OCI-LY3 (cell line): ENCODE data around the gene CREBL2.
"Not testable (repeated sequence)": the region's sequence is repeated elsewhere in the genome, so short reads cannot be mapped to it uniquely, and the experiment has no call there.

Experiments
- H2AFZ ChIP-seq: fragments of 200-600, 300-600 bp; shearing (Covaris generic); 2 replicates; pipeline ENCODE4 v1.6.0; 2014; ENCODE audit warnings: antibody characterized with exemption, low read depth, low read length
- H3K27ac ChIP-seq: fragments of 200-600, 300-600 bp; sonication (generic); 2 replicates; pipeline ENCODE4 v1.5.1; 2014; ENCODE audit warnings: mild to moderate bottlenecking, low read length, moderate library complexity, mixed read lengths
- H3K27me3 ChIP-seq: fragments of 200-600, 300-600 bp; sonication (generic); 2 replicates; pipeline ENCODE4 v1.6.1; 2014; ENCODE audit warnings: low read depth, low read length, mixed read lengths
- H3K36me3 ChIP-seq: fragments of 200-600, 300-600 bp; sonication (generic); replicated peaks from 2 replicates; pipeline ENCODE3; 2014; ENCODE audit warnings: low read depth, low read length, mixed read lengths
- H3K4me1 ChIP-seq: fragments of 300-600, 200-600 bp; sonication (generic); 2 replicates; pipeline ENCODE4 v1.6.1; 2014; ENCODE audit warnings: low read length, mixed read lengths
- H3K4me2 ChIP-seq: fragments of 200-600, 300-600 bp; sonication (generic); 2 replicates; pipeline ENCODE4 v1.6.1; 2014; ENCODE audit warnings: low read length, mixed read lengths
- H3K4me3 ChIP-seq: fragments of 300-600, 200-600 bp; sonication (generic); 2 replicates; pipeline ENCODE4 v1.5.1; 2014; ENCODE audit warnings: antibody characterized with exemption, mild to moderate bottlenecking, low read length, moderate library complexity
- H3K79me2 ChIP-seq: fragments of 300-600, 200-600 bp; shearing (Covaris generic); 2 replicates; pipeline ENCODE4 v1.6.1; 2014; ENCODE audit warnings: mild to moderate bottlenecking, low read length, mixed read lengths
- H3K9ac ChIP-seq: fragments of 300-600, 200-600 bp; shearing (Covaris generic); 2 replicates; pipeline ENCODE4 v1.6.0; 2014; ENCODE audit warnings: mild to moderate bottlenecking, low read length, moderate library complexity
- H3K9me3 ChIP-seq: fragments of 200-600, 300-600 bp; shearing (Covaris generic); 2 replicates; pipeline ENCODE4 v1.6.1; 2014; ENCODE audit warnings: low read length, mixed read lengths; ENCODE audit not compliant: insufficient read depth
- H4K20me1 ChIP-seq: fragments of 200-600, 300-600 bp; sonication (generic); 2 replicates; pipeline ENCODE4 v1.6.1; 2016; ENCODE audit warnings: low read length, mixed read lengths; ENCODE audit not compliant: insufficient read depth
- CTCF ChIP-seq: fragments of 200-600, 300-600 bp; sonication (generic); IDR thresholded peaks from 2 replicates; pipeline ENCODE4 v1.5.1; 2014; ENCODE audit warnings: antibody characterized with exemption, low read length, low read depth
- EZH2phosphoT487 ChIP-seq: fragments of 200-600 bp; shearing (Covaris generic); IDR thresholded peaks from 2 replicates; pipeline ENCODE4 v1.6.1; 2018; ENCODE audit warnings: antibody characterized with exemption, mixed run types, low read depth

Gene CREBL2

GRCh38 chr12:12641650-12642049 is 30.0 kb downstream of the CREBL2 start:
- no peak overlapping the region for H3K27ac ChIP-seq
- no peak overlapping the region for H3K4me2 ChIP-seq
- no peaks in the 10 kb centered on the region for H3K9me3 ChIP-seq
- peaks cover 32% of the 10 kb centered on the region for H3K4me1 ChIP-seq
- no peak overlapping the region for H3K4me3 ChIP-seq
- H3K27me3 ChIP-seq = no peaks in the 10 kb centered on the region
- no peak overlapping the region for H2AFZ ChIP-seq
- H3K9ac ChIP-seq = no peak overlapping the region
- TF ChIP-seq CTCF (no peak), EZH2phosphoT487 (no peak)
- H3K79me2 ChIP-seq = no peaks in the 10 kb centered on the region
- peaks cover 8% of the 10 kb centered on the region for H3K36me3 ChIP-seq
- H4K20me1 ChIP-seq = peaks cover 3% of the 10 kb centered on the region; the same call in 1 of the 2 replicates

- H3K79me2 ChIP-seq = no peaks in the 10 kb centered on the region
- H3K4me1 ChIP-seq = peaks cover 28% of the 10 kb centered on the region
- H3K36me3 ChIP-seq = peaks cover 10% of the 10 kb centered on the region
These were observed 31.2 kb downstream of the CREBL2 start for GRCh38 chr12:12642916-12643315.

GRCh38 chr12:12645485-12645884 is 33.8 kb downstream of the CREBL2 start:
- H3K36me3 ChIP-seq = peaks cover 9% of the 10 kb centered on the region
- H3K27me3 ChIP-seq = no peaks in the 10 kb centered on the region
- TF ChIP-seq EZH2phosphoT487 (no peak), CTCF (peak; percentile 87)
- H3K79me2 ChIP-seq = no peaks in the 10 kb centered on the region
- H4K20me1 ChIP-seq = peaks cover 3% of the 10 kb centered on the region; the same call in 1 of the 2 replicates
- no peak overlapping the region for H3K27ac ChIP-seq
- peak overlapping the region; percentile 46 for H3K4me3 ChIP-seq
- peaks cover 28% of the 10 kb centered on the region for H3K4me1 ChIP-seq
- no peak overlapping the region for H2AFZ ChIP-seq
- peaks cover 14% of the 10 kb centered on the region; the same call in 1 of the 2 replicates for H3K9me3 ChIP-seq
- H3K4me2 ChIP-seq = peak overlapping the region; percentile 72
- H3K9ac ChIP-seq = no peak overlapping the region

More at GRCh38 chr12:12642916-12643315, 31.2 kb downstream of the CREBL2 start:
- no peak overlapping the region for H2AFZ ChIP-seq
- no peak overlapping the region for H3K27ac ChIP-seq
- H3K9me3 ChIP-seq = no peaks in the 10 kb centered on the region
- TF ChIP-seq CTCF = no peak
- no peak for TF ChIP-seq EZH2phosphoT487
- peak overlapping the region; percentile 31 for H3K4me2 ChIP-seq
- H3K9ac ChIP-seq = no peak overlapping the region
- H3K4me3 ChIP-seq = no peak overlapping the region
- peaks cover 3% of the 10 kb centered on the region; the same call in 1 of the 2 replicates for H4K20me1 ChIP-seq
- H3K27me3 ChIP-seq = no peaks in the 10 kb centered on the region

- not testable (repeated sequence) for H3K9ac ChIP-seq, H3K27ac ChIP-seq, H3K36me3 ChIP-seq, H4K20me1 ChIP-seq, H2AFZ ChIP-seq, H3K27me3 ChIP-seq, H3K79me2 ChIP-seq
- peak overlapping the region; percentile 46 for H3K4me3 ChIP-seq
- H3K4me2 ChIP-seq = peak overlapping the region; percentile 72
- H3K9me3 ChIP-seq = peaks cover 14% of the 10 kb centered on the region; the same call in 1 of the 2 replicates
- peaks cover 28% of the 10 kb centered on the region for H3K4me1 ChIP-seq
These were observed 34.3 kb downstream of the CREBL2 start for GRCh38 chr12:12645968-12646367.
